CD4-positive, alpha-beta T cell treated with Interleukin-17A for 1 hour (primary cell): ENCODE data around the gene AIFM3.

Experiments used
- DNase-seq: peaks from one replicate; pipeline ENCODE4 v3.0.0-alpha.2; 2020

Gene AIFM3

GRCh38 chr22:21009638-21010425, 42.8 kb downstream of the AIFM3 start:
- peak; percentile 29 for DNase-seq

GRCh38 chr22:21010426-21011113, 43.5 kb downstream of the AIFM3 start:
- DNase-seq, result no peak

- no peak for DNase-seq
These were observed 45.7 kb downstream of the AIFM3 start for GRCh38 chr22:21012446-21013407.

- no peak for DNase-seq
These were observed 46.7 kb downstream of the AIFM3 start for GRCh38 chr22:21013657-21014201.

- DNase-seq, result peak; percentile 92
These were observed 47.2 kb downstream of the AIFM3 start for GRCh38 chr22:21014202-21014725.

- DNase-seq, result no peak
These were observed 47.8 kb downstream of the AIFM3 start, which contains the start of gene P2RX6 for GRCh38 chr22:21014726-21015465. Gene P2RX6, plus strand, starts transcription at chr22:21015165. Its CDS starts 10 bp downstream, at chr22:21015175.

- no peak for DNase-seq
These were observed 48.5 kb downstream of the AIFM3 start for GRCh38 chr22:21015466-21016006.

GRCh38 chr22:21016644-21017420, 49.8 kb downstream of the AIFM3 start:
- no peak for DNase-seq

GRCh38 chr22:21018314-21018713, 51.3 kb downstream of the AIFM3 start:
- DNase-seq, result no peak

GRCh38 chr22:21020802-21021429, 53.9 kb downstream of the AIFM3 start:
- DNase-seq, result peak; percentile 22

- DNase-seq, result no peak
These were observed 55.5 kb downstream of the AIFM3 start for GRCh38 chr22:21022507-21022906.

- no peak for DNase-seq
These were observed 56.0 kb downstream of the AIFM3 start for GRCh38 chr22:21022955-21023614.

- peak; percentile 16 for DNase-seq
These were observed 58.2 kb downstream of the AIFM3 start for GRCh38 chr22:21025266-21025665.

GRCh38 chr22:21025763-21026755, 59.0 kb downstream of the AIFM3 start:
- DNase-seq, result no peak

- no peak for DNase-seq
These were observed 60.0 kb downstream of the AIFM3 start for GRCh38 chr22:21026783-21027692.

GRCh38 chr22:21028277-21029251, 61.5 kb downstream of the AIFM3 start:
- DNase-seq, result no peak
